SKM-1 treated with dmso at 0.1 percent for 144 hours (cell line): Measurements from ENCODE around the gene ELF4.

Experiments
- DNase-seq: peaks from one replicate; lab custom pipeline; 2025; ENCODE audit not compliant: unreplicated experiment; lab: John Stamatoyannopoulos, UW

The ELF4 gene

DNA sequence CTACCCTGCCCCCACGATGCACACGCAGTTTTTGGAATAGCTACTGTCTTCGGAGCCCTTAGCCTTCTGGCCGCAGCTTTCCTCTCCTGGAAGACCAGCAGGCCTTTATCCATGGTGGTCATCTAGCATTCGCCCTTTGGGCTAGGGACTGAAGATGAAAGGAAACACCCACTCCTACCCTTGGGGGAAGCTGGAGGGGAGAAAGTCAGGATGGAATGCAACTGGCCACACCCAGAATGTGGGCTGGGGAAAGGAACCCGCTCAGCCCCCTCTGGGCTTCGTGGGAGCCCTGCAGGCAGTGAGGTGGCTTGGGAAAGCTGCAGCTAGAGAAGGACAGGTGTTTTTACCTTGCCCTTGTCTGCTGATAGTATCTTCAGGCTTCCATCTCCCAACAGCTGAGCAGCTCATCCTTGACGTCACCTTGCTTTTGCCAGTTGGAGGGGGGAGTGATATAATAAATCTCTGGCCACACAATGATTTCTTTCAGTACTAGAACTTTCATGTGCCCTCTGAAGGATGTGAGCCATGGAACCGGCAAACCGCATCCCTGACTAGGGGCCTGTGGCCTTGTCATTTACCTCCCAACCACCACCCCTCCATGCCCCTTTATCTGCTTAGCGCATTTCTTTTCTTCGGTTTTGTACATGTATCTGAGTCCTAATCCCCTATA is 59.0 kb downstream of the ELF4 start:
- DNase-seq = no peak

- no peak for DNase-seq
Observed at GRCh38 chrX:130049821-130050220, 60.5 kb downstream of the ELF4 start.

DNA sequence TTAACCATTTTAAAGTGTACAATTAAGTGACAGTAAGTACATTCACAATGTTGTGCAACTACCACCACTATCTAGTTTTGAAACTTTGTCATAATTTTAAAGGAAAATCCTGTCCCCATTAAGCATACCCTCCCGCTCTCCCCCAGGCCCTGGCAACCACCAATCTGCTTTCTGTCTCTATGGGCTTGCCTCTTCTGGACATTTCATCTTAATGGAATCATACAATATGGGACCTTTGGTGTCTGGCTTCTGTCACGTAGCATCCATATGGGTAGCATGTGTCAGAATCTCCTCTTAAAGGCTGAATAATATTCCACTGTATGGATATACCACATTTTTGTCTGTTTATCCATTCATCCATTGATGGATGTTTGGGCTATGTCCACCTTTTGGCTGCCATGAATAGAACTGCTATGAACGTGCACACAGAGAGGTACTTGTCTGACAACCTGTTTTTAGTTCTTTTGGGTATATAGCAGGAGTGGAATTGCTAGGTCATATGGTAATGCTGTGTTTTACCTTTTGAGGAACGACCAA is 61.5 kb downstream of the ELF4 start:
- DNase-seq = no peak

- no peak for DNase-seq
Observed at GRCh38 chrX:130047416-130047815, 62.9 kb downstream of the ELF4 start.

- no peak for DNase-seq
Observed at GRCh38 chrX:130039847-130040246, 70.5 kb downstream of the ELF4 start.

- DNase-seq = no peak
Observed at GRCh38 chrX:130034178-130034577, 76.1 kb downstream of the ELF4 start.

DNA sequence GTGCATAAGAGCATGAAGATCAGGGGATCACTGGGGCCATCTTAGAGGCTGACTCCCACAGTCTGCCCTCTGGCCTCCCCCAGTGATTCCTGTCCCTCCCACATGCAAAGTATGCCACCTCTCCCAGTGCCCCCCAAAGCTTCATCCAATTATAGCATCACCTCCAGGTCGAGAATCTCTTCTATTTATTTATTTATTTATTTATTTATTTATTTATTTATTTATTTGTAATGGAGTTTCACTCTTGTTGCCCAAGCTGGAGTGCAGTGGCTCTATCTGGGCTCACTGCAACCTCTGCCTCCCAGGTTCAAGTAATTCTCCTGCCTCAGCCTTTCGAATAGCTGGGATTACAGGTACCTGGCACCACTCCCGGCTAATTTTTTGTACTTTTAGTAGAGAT is 77.7 kb downstream of the ELF4 start:
- no peak for DNase-seq

GRCh38 chrX:130030826-130031225 is 79.5 kb downstream of the ELF4 start:
- DNase-seq = no peak

DNA sequence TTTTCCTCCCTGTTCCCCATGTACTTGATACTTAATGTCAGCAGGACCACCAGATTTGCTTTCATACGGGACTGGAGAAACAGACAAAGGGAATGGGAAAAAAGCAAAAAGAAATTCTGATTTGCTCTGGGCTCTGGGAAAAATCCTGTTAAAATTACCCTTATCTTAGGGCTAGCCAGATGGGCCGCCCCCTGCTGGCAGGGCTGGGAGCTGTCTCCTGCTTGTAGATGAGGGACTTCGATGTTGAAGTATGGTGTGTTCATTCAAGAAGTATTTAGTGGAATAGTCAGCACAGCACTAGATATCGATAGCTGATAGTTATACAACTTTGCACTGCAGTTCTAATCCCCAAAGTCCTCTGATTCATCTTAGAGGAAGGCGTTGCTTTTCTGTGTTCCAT is 82.1 kb downstream of the ELF4 start:
- peak; percentile 3 for DNase-seq

DNA sequence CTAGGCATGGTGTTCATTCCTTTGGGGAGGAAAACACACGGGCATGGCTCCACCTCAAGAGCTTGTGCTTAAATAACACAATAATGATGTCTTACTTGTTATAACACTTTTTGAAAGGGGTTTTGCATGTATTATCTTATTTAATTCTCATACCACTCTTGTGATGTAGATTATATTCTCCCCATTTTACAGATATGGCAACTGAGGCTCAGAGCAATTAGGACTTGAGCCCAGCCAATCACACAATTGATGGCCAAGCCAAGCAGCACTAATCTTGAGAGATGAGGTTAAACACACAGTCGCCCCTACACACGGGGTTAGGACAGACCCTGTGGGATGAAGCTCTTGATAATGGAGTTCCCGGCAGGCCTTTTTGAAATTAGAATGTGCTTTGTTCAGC is 82.7 kb downstream of the ELF4 start:
- DNase-seq = no peak

GRCh38 chrX:130025256-130025655 is 85.0 kb downstream of the ELF4 start:
- DNase-seq = no peak

DNA sequence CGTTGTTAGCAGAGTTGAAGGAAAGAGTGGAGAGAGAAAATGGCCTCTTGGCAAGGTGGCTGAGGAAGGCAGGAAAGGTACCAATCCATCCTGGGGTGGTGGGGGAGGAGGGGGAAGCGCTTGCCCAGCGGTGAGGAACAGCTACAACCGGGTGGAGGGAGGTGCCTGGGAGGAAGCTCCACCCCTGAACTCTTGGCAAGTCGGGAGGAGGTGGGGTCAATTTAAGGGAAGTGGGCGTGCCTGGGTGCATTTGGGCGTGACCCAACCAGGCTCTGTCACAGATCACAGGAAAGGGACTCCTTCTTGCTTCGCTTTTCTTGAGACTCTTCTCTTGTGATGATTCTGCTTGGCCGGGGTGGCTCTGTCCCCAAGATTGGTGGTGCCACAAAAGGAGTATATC is 86.2 kb downstream of the ELF4 start:
- peak; percentile 72 for DNase-seq

DNA sequence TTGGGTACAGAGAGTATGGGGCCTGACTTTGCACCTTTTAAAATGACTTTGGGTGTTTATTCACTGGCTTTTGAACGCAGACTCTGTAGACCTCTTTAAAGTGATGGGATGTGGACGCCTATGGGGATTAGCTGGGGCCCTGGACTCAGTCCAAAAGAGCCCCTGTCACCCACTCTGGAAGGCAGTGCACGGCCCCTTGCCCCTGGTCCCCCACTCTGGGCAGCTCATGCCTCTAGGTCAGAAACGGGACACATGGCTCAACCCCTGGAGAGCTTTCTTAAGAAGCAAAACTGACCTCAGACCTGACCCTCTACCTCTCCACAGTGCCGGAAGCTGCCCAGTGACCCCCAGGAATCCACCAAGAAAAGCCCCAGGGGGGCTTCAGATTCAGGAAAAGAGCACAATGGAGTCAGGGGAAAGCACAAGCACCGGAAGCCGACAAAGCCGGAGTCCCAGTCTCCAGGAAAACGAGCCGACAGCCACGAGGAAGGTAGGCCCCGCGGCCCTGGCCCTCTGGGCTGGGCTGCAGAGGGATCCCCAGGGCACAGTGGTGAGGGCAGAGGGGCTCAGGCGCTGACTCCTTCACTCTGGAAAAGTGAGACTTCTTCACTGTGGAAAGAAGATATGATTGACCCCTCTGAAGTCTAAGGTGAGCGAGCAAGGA is 89.5 kb downstream of the ELF4 start:
- no peak for DNase-seq

DNA sequence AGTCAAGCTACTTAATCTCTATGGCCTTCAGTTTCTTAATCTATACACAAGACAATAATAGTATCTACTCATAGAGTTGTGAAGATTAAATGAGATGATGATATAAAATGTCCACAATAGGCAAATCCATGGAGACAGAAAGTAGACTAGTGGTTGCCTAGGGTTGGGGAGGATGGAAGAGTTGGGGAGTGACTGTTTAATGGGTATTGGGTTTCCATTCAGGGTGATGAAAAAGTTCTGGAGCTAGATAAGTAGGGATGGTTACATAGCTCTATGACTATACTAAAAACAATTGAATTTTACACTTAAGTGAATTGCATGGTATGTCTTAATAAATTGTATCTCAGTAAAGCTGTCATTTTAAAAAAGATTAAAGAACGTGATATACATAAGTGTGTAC is 92.2 kb downstream of the ELF4 start:
- no peak for DNase-seq

DNA sequence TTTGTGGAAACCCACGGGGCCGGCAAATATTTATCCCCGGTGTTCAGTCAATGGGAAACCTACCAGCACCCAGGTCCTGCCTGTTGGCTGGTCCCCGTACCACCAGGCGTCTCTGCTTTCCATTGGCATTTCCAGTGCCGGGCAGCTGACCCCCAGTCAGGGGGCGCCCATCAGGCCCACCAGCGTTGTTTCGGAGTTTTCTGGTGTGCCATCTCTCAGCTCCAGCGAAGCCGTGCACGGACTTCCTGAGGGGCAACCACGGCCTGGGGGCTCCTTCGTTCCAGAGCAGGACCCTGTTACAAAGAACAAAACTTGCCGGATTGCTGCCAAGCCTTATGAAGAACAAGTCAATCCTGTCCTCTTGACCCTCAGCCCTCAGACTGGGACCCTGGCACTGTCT is 95.1 kb downstream of the ELF4 start:
- DNase-seq = no peak
